NCI-H128 (cell line): ENCODE results near the gene CDH24.
A peak's percentile ranks its signal among the peaks of the same experiment; 100 is the strongest.
"Not testable (repeated sequence)": the region's sequence is repeated elsewhere in the genome, so short reads cannot be mapped to it uniquely, and the experiment has no call there.

Experiments
- DNase-seq: peaks from one replicate; lab custom pipeline; 2025; ENCODE audit not compliant: unreplicated experiment; lab: John Stamatoyannopoulos, UW

The CDH24 gene

GRCh38 chr14:23020143-23021128, 36.9 kb downstream of the CDH24 start:
- DNase-seq, result no peak

DNA sequence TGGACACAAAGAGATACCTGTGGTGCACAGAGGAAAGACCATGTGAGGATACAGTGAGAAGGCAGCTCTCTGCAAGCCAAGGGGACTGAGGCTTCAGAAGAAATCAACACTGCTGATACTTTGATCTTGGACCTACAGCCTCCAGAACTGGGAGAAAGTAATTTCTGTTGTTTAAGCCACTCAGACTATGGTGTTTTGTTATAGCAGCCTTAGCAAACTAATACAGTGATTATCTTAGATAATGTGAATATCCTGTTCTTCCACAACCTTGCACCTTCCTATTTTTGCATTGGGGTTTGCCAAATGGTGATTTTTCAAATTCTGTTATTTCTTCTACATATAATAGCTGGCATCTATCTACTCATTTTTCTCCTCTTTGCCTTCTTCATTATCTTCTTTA, 39.2 kb downstream of the CDH24 start:
- DNase-seq, result no peak

DNA sequence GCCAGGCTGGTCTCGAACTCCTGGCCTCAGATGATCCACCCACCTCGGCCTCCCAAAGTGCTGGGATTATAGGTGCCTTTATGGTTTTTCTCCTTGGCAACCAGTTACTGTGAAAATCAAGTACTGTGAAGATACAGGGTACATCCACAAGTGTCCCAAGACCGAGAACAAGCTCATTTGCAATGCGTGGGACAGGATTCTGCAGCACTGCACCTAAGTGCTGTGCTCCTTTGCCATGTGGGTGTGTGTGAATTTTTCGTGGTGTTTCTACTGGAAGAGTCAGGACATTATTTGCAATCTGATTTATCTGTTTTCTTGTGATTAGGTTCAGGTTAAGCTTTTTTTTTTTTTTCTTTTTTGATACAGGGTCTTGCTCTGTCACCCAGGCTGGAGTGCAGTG, 40.2 kb downstream of the CDH24 start:
- no peak for DNase-seq

GRCh38 chr14:23015618-23016017, 41.7 kb downstream of the CDH24 start:
- no peak for DNase-seq

- not testable (repeated sequence) for DNase-seq
Observed at GRCh38 chr14:23013749-23014054, 43.6 kb downstream of the CDH24 start.

GRCh38 chr14:23013054-23013748, 44.1 kb downstream of the CDH24 start:
- DNase-seq, result no peak

GRCh38 chr14:23009939-23010726, 47.2 kb downstream of the CDH24 start, which contains the start of gene C14orf93:
Gene C14orf93, minus strand, starts transcription at chr14:23010143. Its CDS starts 11,120 bp downstream, at chr14:22999023.
- peak; percentile 38 for DNase-seq

- DNase-seq, result no peak
Observed at GRCh38 chr14:23009483-23009938, 47.8 kb downstream of the CDH24 start.

DNA sequence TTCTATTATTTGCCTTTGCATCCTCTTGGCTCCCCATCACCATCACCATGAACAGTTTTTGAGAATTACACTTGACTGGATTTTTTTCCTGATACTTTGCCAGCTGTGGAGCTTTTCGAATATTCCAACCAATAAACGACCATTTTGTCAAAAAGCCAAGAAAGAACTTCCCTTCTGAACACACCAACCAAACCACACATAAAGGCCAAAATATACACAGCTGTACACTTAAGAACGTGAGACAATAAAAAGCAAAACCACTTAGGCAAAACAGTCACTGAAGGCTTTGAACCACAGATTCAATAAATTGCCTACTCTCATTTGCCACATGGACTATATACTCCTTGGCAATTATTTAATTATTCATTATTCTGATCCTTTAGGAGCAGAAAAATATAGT, 48.5 kb downstream of the CDH24 start:
- DNase-seq, result no peak

DNA sequence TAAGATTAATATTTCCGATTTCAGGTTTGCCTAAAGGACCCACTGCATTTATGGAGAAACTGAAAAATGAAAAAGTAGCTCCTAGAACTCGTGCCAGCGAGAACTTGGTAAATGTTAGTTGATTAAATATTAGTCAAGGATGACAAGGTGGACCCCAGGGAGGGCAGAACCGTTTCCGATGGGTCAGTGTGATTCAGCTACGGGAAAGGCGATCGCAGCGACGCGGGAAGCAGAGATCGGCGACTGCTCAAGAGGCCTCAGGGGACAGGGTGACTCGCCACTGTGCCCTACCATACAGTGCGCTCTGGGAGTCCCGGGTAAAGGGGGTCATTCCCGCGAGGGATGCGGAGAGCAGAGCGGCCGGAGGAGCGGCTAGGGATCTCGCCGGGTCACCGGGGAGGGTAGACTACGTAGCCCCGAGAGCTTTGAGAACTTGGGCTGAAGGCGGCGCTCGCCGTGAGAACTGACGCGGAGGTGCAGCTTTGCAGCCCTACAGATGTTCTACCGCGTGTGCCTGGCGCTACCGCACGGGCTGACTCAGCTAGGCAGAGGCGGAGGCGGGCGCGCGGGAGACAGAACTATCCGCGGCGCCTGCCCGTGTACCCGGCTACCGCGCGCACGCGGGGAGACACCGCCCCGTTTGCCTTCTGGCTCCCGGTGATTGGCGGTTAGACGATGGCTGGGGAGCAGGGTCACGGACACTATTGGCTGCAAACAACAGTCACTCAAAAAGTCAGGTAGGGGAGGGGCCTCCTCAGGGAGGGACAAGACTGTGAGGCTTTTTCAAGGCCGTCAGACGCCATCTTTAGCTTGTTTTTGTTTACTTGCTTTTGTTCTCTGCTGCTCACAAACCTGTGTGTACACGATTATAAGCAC, 50.5 kb downstream of the CDH24 start:
- peak; percentile 96 for DNase-seq

DNA sequence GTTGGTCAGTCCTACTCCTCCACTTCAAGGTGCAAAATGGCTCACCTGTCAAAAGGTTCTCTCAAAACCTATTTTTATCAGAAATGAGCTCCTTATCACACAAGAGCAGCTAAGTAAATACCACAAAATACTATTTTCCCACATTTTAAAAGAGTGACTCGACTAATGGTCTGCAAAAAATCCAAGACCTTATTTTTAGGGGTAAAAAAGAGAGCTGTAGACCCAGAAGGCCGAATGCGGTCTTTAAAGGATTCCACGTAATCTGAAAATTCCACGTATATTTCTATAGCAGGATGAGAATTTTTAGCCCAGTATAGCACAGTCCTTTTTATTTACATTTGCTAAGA, 51.2 kb downstream of the CDH24 start:
- DNase-seq, result no peak

DNA sequence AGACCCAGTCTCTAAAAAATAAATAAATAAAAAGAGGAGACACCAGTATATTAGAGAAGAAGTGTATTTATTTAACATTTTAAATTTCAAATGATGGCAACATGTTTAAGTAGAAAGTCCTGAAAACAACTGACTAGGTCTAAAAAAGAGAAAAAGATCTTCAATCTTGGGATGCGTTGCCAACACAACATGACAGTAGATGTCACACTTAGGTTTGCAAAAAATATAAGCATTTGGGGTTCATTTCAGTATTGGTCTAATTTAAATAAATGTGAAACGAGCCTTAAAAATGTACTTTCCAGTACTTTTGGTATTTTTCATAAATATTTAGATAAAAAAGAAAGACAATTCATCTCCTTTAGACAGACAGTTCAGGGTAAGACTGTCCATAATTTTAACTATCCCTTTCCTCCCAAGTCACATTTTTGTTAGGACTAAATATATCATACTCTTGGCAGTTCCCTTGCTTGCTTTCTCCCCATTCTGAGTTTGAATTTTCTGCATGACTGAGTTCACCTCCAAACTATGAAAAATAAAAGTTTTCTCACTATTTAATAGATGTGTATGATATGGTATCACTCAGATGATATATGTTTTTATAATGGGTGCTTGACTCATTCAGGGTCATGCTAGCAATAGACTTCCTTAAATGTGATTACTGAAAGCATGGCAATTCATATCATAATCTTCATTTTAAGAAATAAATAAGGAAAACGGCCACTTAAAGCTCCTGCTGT, 51.7 kb downstream of the CDH24 start:
- DNase-seq, result no peak

DNA sequence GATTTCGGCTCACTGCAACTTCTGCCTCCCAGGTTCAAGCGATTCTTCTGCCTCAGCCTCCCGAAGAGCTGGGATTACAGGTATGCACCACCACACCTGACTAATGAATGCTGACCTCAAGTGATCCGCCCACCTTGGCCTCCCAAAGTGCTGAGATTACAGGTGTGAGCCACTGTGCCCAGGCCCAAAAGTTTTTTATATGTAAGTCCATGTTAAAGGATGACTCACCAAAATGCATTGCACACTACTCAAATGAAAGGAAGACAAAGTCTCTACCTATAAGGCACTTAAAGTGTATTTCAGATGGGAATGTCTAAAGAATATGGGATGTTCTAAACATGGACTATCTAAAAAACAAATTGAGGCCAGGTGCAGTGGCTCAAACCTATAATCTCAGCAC, 53.0 kb downstream of the CDH24 start:
- DNase-seq, result not testable (repeated sequence)

- no peak for DNase-seq
Observed at GRCh38 chr14:23002592-23002991, 54.7 kb downstream of the CDH24 start.

DNA sequence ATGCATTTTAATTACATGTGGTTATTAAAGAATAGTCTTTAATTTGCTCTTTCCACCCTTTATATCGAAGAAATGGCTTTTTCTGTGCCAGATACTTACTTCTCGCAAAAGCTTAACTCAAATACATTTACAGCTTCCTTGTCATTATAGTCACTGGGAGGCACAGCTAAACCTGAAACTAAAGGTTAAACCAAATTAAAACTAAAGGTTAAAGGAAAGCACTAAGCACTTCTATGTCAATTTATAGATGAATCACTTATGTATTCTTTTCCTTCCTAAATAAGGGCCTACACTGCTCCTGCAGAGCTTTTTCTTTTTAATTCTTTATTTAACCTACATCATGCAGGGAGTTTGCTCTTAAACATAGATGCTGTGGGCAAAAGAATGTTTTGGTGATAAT, 56.5 kb downstream of the CDH24 start:
- no peak for DNase-seq

DNA sequence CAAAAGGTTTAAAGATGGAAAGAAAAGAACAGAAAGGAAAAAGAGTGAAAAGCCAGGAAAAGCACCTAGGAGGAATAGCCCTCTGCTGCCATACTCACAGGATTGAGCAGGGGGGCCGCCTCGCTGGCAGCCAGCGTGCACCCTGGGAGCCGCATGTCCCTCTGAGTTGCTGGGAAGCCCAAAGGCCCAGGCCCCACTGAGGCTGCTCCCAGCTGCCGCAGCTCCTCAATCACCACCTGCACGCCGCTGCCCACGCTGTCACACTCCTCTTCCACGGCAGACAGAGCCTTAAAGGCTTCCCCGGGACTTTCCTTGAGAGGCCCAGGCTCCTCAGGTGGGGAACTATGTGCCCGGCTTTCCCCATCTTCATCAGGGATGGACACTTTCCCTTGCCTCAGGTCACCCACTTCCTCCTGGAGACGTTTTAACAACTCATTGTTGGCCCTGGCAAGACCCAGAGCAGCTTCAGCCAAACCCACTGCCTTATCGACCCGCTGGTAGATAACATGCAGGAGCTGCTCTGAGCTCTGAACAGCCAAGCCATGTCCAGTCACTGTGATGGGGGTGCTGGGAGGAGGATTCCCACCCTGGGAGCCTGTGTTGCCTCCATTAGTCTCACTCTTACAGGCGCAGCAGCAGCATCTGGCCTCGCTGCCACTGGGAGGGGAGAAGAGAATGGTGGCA, 58.8 kb downstream of the CDH24 start:
- DNase-seq, result no peak

DNA sequence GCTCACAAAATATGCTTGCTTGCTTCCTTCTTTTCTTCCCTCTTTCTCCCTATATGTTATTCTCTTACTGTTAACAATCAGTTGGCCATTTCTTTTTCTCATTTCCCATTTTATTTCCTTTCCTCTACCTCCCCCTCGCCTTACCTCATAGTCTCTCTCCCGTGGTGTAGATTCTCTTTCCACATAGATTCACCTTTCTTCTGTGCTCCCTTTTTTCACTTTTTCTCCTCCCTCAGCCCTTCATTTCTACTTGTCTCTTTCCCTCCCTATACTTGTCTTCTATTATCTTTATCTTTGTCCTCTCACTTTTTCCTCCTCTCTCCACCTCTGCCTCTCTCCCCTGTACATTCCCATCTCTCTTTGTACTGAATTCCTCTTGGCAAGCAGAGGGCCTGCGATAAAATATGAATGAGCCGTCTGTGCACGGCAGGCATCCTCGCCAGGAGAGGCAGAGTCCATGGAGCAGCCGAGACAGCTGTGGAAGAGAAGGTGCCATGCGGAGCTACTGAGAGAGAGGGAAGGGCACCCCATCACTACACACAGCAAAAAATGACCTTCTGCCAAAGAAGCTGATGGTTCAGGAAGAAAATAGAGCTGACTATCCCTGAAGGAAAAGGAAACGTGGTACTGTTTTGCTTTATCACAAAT, 59.5 kb downstream of the CDH24 start:
- DNase-seq, result no peak
